Smooth muscle cell (in vitro differentiated cells): ENCODE results near the gene STMND1. TPM values are rescaled to one million over a fixed set of nuclear protein-coding genes. Genes with fewer than 3 reads are reported as not detected.

Source experiments
- DNase-seq: peaks from one replicate; lab custom pipeline; 2025; ENCODE audit not compliant: unreplicated experiment; lab: John Stamatoyannopoulos, UW
- H2AFZ ChIP-seq: fragments of 200-600 bp; sonication (generic); 2 replicates; pipeline ENCODE4 v1.6.0; 2016; ENCODE audit warnings: antibody characterized with exemption, low read depth, mild to moderate bottlenecking
- H3F3A ChIP-seq: fragments of 200-600 bp; sonication (generic); 2 replicates; pipeline ENCODE4 v1.6.0; 2017; ENCODE audit warnings: antibody characterized with exemption, low read depth
- H3K27ac ChIP-seq: fragments of 200-600 bp; sonication (generic); 2 replicates; pipeline ENCODE4 v1.5.1; 2016; ENCODE audit warnings: low read depth, mild to moderate bottlenecking
- H3K27me3 ChIP-seq: fragments of 200-600 bp; sonication (generic); 2 replicates; pipeline ENCODE4 v1.6.1; 2016; ENCODE audit warnings: low read depth, mild to moderate bottlenecking
- H3K36me3 ChIP-seq: fragments of 200-600 bp; sonication (generic); 2 replicates; pipeline ENCODE4 v1.5.1; 2016; ENCODE audit warnings: low read depth
- H3K4me1 ChIP-seq: fragments of 200-600 bp; sonication (generic); 2 replicates; pipeline ENCODE4 v1.5.1; 2016; ENCODE audit warnings: low read depth
- H3K4me2 ChIP-seq: fragments of 200-600 bp; sonication (generic); 2 replicates; pipeline ENCODE4 v1.6.0; 2016; ENCODE audit warnings: mild to moderate bottlenecking
- H3K4me3 ChIP-seq: fragments of 200-600 bp; sonication (generic); 2 replicates; pipeline ENCODE4 v1.5.1; 2016; ENCODE audit warnings: mild to moderate bottlenecking
- H3K79me2 ChIP-seq: fragments of 200-600 bp; sonication (generic); 2 replicates; pipeline ENCODE4 v1.6.0; 2016; ENCODE audit warnings: low read depth, mild to moderate bottlenecking
- H3K9ac ChIP-seq: fragments of 200-600 bp; sonication (generic); 2 replicates; pipeline ENCODE4 v1.6.0; 2016; ENCODE audit warnings: low read depth
- H3K9me3 ChIP-seq: fragments of 200-600 bp; sonication (generic); replicated peaks from 2 replicates; pipeline ENCODE4 v1.5.1; 2016; ENCODE audit warnings: low read depth
- H4K20me1 ChIP-seq: fragments of 200-600 bp; sonication (generic); 2 replicates; pipeline ENCODE4 v1.6.0; 2016; ENCODE audit warnings: low read depth
- CTCF ChIP-seq: fragments of 200-600 bp; sonication (generic); IDR thresholded peaks from 2 replicates; pipeline ENCODE4 v1.5.1; 2017; ENCODE audit warnings: borderline replicate concordance, mild to moderate bottlenecking, antibody characterized with exemption; ENCODE audit not compliant: insufficient read depth, poor library complexity, severe bottlenecking
- WGBS: methylation state at CpG from one replicate; pipeline ENCODE4 v1.1.7; 2016; ENCODE audit warnings: low lambda C conversion rate; 5-methylcytosine and 5-hydroxymethylcytosine counted together
- polyA plus RNA-seq: library from polyadenylated mRNA; unstranded; fragments of >200 nt; fragmentation: Nextera tagmentation; extraction: Ambion mirVana; gene quantifications from 2 replicates; pipeline ENCODE4 v1.2.1, GENCODE V29; 2016
- total RNA-seq: library from RNA; depleted of rRNA; stranded (reverse); fragments of >200 nt; gene quantifications from 2 replicates; pipeline ENCODE4 v1.2.3, GENCODE V29; 2014

STMND1 gene
- total and polyA plus RNA-seq, 2 experiments from 2014 or later, result not detected

- WGBS, result 88% methylated on average over 2 of the region's 2 CpGs
- no peaks in the 10 kb centered on the region for H3K36me3 ChIP-seq
- H3K4me1 ChIP-seq, result no peaks in the 10 kb centered on the region
- peaks cover 9% of the 10 kb centered on the region for H3K27me3 ChIP-seq
- no peaks in the 10 kb centered on the region for H3K9me3 ChIP-seq
- H3K9ac ChIP-seq, result no peak overlapping the region
- no peaks in the 10 kb centered on the region for H4K20me1 ChIP-seq
- H3F3A ChIP-seq, result no peaks in the 10 kb centered on the region
- no peak overlapping the region for H3K27ac ChIP-seq
- no peak overlapping the region for H2AFZ ChIP-seq
- no peak for DNase-seq
- H3K4me3 ChIP-seq, result no peak overlapping the region
- no peak for TF ChIP-seq CTCF
- no peaks in the 10 kb centered on the region for H3K79me2 ChIP-seq
- H3K4me2 ChIP-seq, result no peak overlapping the region
Observed at GRCh38 chr6:17058550-17058949, 43.3 kb upstream of the STMND1 start.

- 62% methylated on average over 7 of the region's 7 CpGs for WGBS
Observed at GRCh38 chr6:17059022-17059421, 42.8 kb upstream of the STMND1 start.

GRCh38 chr6:17059850-17060249 is 42.0 kb upstream of the STMND1 start:
- Histone ChIP-seq H2AFZ (no peak overlapping the region), H3K4me3 (no peak overlapping the region), H3F3A (no peaks in the 10 kb centered on the region), H3K9ac (no peak overlapping the region), H3K9me3 (no peaks in the 10 kb centered on the region), H3K4me1 (no peaks in the 10 kb centered on the region), H4K20me1 (no peaks in the 10 kb centered on the region), H3K36me3 (no peaks in the 10 kb centered on the region), H3K27ac (no peak overlapping the region), H3K27me3 (peaks cover 19% of the 10 kb centered on the region), H3K79me2 (no peaks in the 10 kb centered on the region), H3K4me2 (no peak overlapping the region)
- 85% methylated on average over 3 of the region's 3 CpGs for WGBS
- no peak for DNase-seq
- no peak for TF ChIP-seq CTCF

More at GRCh38 chr6:17059022-17059421, 42.8 kb upstream of the STMND1 start:
- no peak overlapping the region for H3K27ac ChIP-seq
- no peaks in the 10 kb centered on the region for H3K36me3 ChIP-seq
- no peaks in the 10 kb centered on the region for H3K9me3 ChIP-seq
- no peak overlapping the region for H3K4me3 ChIP-seq
- TF ChIP-seq CTCF, result no peak
- H3K4me1 ChIP-seq, result no peaks in the 10 kb centered on the region
- H3K27me3 ChIP-seq, result peaks cover 14% of the 10 kb centered on the region
- H2AFZ ChIP-seq, result no peak overlapping the region
- no peaks in the 10 kb centered on the region for H3F3A ChIP-seq
- H3K4me2 ChIP-seq, result no peak overlapping the region
- H3K79me2 ChIP-seq, result no peaks in the 10 kb centered on the region
- no peaks in the 10 kb centered on the region for H4K20me1 ChIP-seq
- no peak overlapping the region for H3K9ac ChIP-seq
- no peak for DNase-seq

GRCh38 chr6:17061097-17061496 is 40.8 kb upstream of the STMND1 start:
- Histone ChIP-seq H3K27ac (no peak overlapping the region), H3K4me1 (no peaks in the 10 kb centered on the region), H3K79me2 (no peaks in the 10 kb centered on the region), H3K4me3 (no peak overlapping the region), H3K36me3 (no peaks in the 10 kb centered on the region), H3K9ac (no peak overlapping the region), H3K9me3 (no peaks in the 10 kb centered on the region), H3F3A (no peaks in the 10 kb centered on the region), H3K4me2 (no peak overlapping the region), H3K27me3 (peaks cover 19% of the 10 kb centered on the region), H2AFZ (no peak overlapping the region), H4K20me1 (no peaks in the 10 kb centered on the region)
- TF ChIP-seq CTCF, result no peak
- no peak for DNase-seq
- WGBS, result 86% methylated on average over 2 of the region's 2 CpGs
